GM19193 (cell line): ENCODE measurements around the gene MT2A.

Experiments used
- POLR2A ChIP-seq: IDR thresholded peaks from 4 replicates; pipeline ENCODE4 v1.6.1; 2011; ENCODE audit not compliant: insufficient read depth, insufficient read length; ENCODE audit errors: extremely low read depth

MT2A gene

GRCh38 chr16:56625943-56626654, 17.7 kb downstream of the MT2A start:
- TF ChIP-seq POLR2A = no peak

DNA sequence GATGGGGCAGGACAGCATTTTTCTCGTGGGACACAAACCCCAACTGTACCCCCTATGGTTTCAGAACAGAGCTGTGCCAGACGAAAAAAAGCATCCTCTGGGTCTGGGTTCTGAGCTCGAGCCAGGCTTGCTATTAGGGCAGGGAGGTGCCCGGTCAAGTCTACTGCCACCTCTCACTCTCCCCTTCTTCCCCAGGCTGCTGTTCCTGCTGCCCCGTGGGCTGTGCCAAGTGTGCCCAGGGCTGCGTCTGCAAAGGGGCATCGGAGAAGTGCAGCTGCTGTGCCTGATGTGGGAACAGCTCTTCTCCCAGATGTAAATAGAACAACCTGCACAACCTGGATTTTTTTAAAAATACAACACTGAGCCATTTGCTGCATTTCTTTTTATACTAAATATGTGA, 18.3 kb downstream of the MT2A start:
- no peak for TF ChIP-seq POLR2A

GRCh38 chr16:56628486-56629350, 20.3 kb downstream of the MT2A start:
- no peak for TF ChIP-seq POLR2A

- no peak for TF ChIP-seq POLR2A
These were observed 21.1 kb downstream of the MT2A start for GRCh38 chr16:56629531-56629930.

DNA sequence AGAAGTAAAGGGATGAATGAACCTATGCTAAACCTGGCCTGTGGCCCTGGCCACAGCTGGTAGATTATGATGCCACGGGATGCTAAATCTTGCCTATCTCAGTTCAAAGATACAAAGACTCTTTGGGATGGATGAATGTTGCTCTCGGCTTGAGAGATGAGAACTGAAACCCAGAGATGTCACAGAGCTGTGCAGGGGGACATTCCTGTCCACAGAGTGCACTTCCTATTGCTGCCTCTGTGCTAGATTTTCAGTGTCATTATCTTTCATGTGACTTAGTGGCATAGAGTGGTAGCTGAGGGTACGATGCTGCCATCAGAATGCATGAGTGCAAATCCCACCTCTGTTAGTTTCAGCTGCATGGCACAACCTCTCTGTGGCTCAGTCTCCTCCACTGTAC, 21.8 kb downstream of the MT2A start:
- TF ChIP-seq POLR2A = no peak

GRCh38 chr16:56631197-56631596, 22.8 kb downstream of the MT2A start:
- TF ChIP-seq POLR2A = no peak

GRCh38 chr16:56631832-56632155, 23.4 kb downstream of the MT2A start:
- TF ChIP-seq POLR2A = no peak

DNA sequence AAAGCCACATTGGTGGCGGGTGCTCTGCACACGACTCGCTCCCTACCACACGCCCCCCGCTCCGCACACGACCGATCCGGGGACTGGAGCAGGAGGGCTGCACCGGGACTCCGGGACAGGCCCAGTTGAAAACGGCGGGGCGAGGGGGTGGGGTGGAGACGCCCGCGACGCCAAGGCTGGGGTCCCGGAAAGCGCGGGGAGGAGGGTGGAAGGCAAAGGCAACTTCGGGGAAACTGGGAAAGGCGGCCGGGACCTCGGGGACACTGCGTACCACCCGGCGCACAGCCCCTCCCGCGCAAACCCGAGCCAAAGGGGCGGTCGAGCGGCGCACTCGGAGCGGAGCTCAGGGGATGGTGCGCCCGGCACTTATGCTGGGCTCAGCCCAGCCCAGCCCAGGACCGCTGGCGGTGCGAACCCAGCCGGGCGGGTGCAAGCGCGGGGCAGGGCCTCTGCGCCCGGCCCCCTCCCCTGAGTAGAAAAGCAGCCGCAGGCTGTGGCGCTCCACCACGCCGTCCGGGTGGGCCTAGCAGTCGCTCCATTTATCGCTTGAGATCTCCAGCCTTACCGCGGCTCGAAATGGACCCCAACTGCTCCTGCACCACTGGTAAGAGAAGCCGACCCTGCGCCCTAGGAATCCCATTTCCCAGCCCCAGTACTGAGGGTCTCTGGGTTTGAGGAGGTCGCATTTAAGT, 23.9 kb downstream of the MT2A start, which contains the start of gene MT1M:
TSS of gene MT1M (plus strand) at position 504 of the 692 bp plus-strand sequence. CDS start at position 577, 73 bp downstream.
- no peak for TF ChIP-seq POLR2A

DNA sequence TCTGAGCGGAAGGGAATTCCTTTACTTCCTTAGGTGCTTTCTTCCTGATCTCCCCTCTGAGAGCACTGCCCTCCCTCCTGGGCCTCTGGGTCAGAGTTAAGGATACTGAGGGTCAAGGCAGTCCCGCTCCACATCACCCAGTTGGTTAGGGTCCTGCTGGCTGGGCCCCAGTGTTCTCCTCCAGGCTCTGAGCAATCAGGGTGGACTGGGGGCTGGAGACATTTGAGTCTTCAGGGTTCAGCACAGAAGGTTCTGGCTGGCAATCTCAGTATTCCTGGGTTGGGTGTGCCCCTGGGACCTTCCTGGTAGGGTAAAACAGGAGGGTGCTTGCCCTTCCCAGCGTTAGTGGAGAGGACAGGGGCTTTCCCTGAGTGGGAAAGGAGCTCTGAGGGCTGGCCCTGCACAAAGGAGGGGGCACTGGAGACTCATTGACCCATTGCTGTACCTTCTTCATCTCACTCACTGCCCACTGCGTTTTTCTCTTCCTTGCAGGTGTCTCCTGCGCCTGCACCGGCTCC, 24.5 kb downstream of the MT2A start:
- no peak for TF ChIP-seq POLR2A

- TF ChIP-seq POLR2A = no peak
These were observed 25.2 kb downstream of the MT2A start for GRCh38 chr16:56633535-56633934.

GRCh38 chr16:56634715-56635440, 26.5 kb downstream of the MT2A start:
- no peak for TF ChIP-seq POLR2A

GRCh38 chr16:56635441-56635967, 27.1 kb downstream of the MT2A start:
- TF ChIP-seq POLR2A = no peak

GRCh38 chr16:56636616-56637413, 28.4 kb downstream of the MT2A start:
- TF ChIP-seq POLR2A = no peak

GRCh38 chr16:56637814-56638750, 29.7 kb downstream of the MT2A start, which contains the start of gene MT1A:
Gene MT1A, plus strand, starts transcription at chr16:56638666. Its CDS starts 73 bp downstream, at chr16:56638739.
- no peak for TF ChIP-seq POLR2A
